H9 (cell line): ENCODE measurements around the gene SH2D6. TPM values are rescaled to one million over a fixed set of nuclear protein-coding genes. Genes with fewer than 3 reads are reported as not detected.

Experiments used
- DNase-seq: peaks from one replicate; pipeline ENCODE4 v3.0.0-alpha.2; 2017
- H2AFZ ChIP-seq: one replicate; pipeline ENCODE4 v1.6.1; 2013; ENCODE audit warnings: mild to moderate bottlenecking, low read length, control low read depth, moderate library complexity
- H2AK5ac ChIP-seq: 2 replicates; pipeline ENCODE4 v1.6.1; 2013; ENCODE audit warnings: low read length, control low read depth, mixed read lengths; ENCODE audit not compliant: insufficient read length
- H2BK120ac ChIP-seq: one replicate; pipeline ENCODE4 v1.6.1; 2013; ENCODE audit warnings: low read depth, mild to moderate bottlenecking, low read length, control low read depth, inconsistent platforms; ENCODE audit not compliant: poor library complexity, severe bottlenecking
- H2BK12ac ChIP-seq: 2 replicates; pipeline ENCODE4 v1.6.1; 2013; ENCODE audit warnings: low read length, control low read depth, mixed read lengths, low read depth; ENCODE audit not compliant: insufficient read length
- H2BK15ac ChIP-seq: 2 replicates; pipeline ENCODE4 v1.6.1; 2013; ENCODE audit warnings: low read depth, low read length, control low read depth
- H2BK20ac ChIP-seq: one replicate; pipeline ENCODE4 v1.6.1; 2013; ENCODE audit warnings: low read depth, mild to moderate bottlenecking, low read length, control low read depth, inconsistent platforms; ENCODE audit not compliant: poor library complexity, severe bottlenecking
- H2BK5ac ChIP-seq: 2 replicates; pipeline ENCODE4 v1.6.1; 2013; ENCODE audit warnings: low read length, control low read depth, mixed read lengths; ENCODE audit not compliant: insufficient read length
- H3K14ac ChIP-seq: 2 replicates; pipeline ENCODE4 v1.6.1; 2013; ENCODE audit warnings: low read length, control low read depth; ENCODE audit not compliant: insufficient read depth
- H3K18ac ChIP-seq: 2 replicates; pipeline ENCODE4 v1.6.1; 2013; ENCODE audit warnings: low read depth, mild to moderate bottlenecking, mixed read lengths, low read length, control low read depth; ENCODE audit not compliant: insufficient read length
- H3K23ac ChIP-seq: 2 replicates; pipeline ENCODE4 v1.6.1; 2013; ENCODE audit warnings: low read length, control low read depth, mixed read lengths, low read depth; ENCODE audit not compliant: insufficient read length
- H3K23me2 ChIP-seq: 2 replicates; pipeline ENCODE4 v1.6.1; 2013; ENCODE audit warnings: low read depth, mild to moderate bottlenecking, mixed read lengths, low read length, control low read depth; ENCODE audit not compliant: insufficient read length, poor library complexity, severe bottlenecking
- H3K27ac ChIP-seq: 2 replicates; pipeline ENCODE4 v1.5.1; 2013; ENCODE audit warnings: low read length, control low read depth, mixed read lengths, low read depth; ENCODE audit not compliant: insufficient read length
- H3K27me3 ChIP-seq: 2 replicates; pipeline ENCODE4 v1.6.1; 2013; ENCODE audit warnings: low read length, control low read depth, inconsistent platforms; ENCODE audit not compliant: insufficient read depth
- H3K4ac ChIP-seq: 2 replicates; pipeline ENCODE4 v1.6.1; 2013; ENCODE audit warnings: low read depth, mild to moderate bottlenecking, control low read depth, inconsistent platforms, low read length, moderate library complexity
- H3K4me1 ChIP-seq: 2 replicates; pipeline ENCODE4 v1.6.1; 2013; ENCODE audit warnings: low read length, control low read depth, inconsistent platforms; ENCODE audit not compliant: insufficient read depth
- H3K4me2 ChIP-seq: 2 replicates; pipeline ENCODE4 v1.6.1; 2013; ENCODE audit warnings: low read length, control low read depth, mixed read lengths; ENCODE audit not compliant: insufficient read length, insufficient read depth
- H3K56ac ChIP-seq: 2 replicates; pipeline ENCODE4 v1.6.1; 2013; ENCODE audit warnings: low read depth, mild to moderate bottlenecking, mixed read lengths, low read length, control low read depth; ENCODE audit not compliant: insufficient read length
- H3K79me1 ChIP-seq: 2 replicates; pipeline ENCODE4 v1.6.1; 2013; ENCODE audit warnings: low read depth, mild to moderate bottlenecking, moderate library complexity, low read length, control low read depth, inconsistent platforms; ENCODE audit not compliant: insufficient read depth, poor library complexity, severe bottlenecking
- H3K79me2 ChIP-seq: 2 replicates; pipeline ENCODE4 v1.6.1; 2013; ENCODE audit warnings: low read length, control low read depth, inconsistent platforms; ENCODE audit not compliant: insufficient read depth
- H3K9ac ChIP-seq: 2 replicates; pipeline ENCODE4 v1.6.1; 2013; ENCODE audit warnings: low read length, control low read depth, mixed read lengths; ENCODE audit not compliant: insufficient read length; ENCODE audit errors: extremely low read depth
- H3K9me3 ChIP-seq: one replicate; pipeline ENCODE4 v1.6.1; 2013; ENCODE audit warnings: low read depth, low read length, inconsistent platforms; ENCODE audit not compliant: control insufficient read depth
- H3T11ph ChIP-seq: one replicate; pipeline ENCODE4 v1.6.1; 2013; ENCODE audit warnings: mild to moderate bottlenecking, low read length, control low read depth, inconsistent platforms
- H4K20me1 ChIP-seq: one replicate; pipeline ENCODE4 v1.6.1; 2013; ENCODE audit not compliant: control insufficient read depth, insufficient read length, insufficient read depth
- H4K5ac ChIP-seq: 2 replicates; pipeline ENCODE4 v1.6.1; 2013; ENCODE audit warnings: low read depth, mild to moderate bottlenecking, mixed read lengths, low read length, control low read depth; ENCODE audit not compliant: insufficient read length
- H4K8ac ChIP-seq: replicated peaks from 2 replicates; pipeline ENCODE4 v1.6.1; 2013; ENCODE audit warnings: low read length, control low read depth, mixed read lengths, low read depth; ENCODE audit not compliant: insufficient read length
- H4K91ac ChIP-seq: 2 replicates; pipeline ENCODE4 v1.6.1; 2013; ENCODE audit warnings: low read depth, mild to moderate bottlenecking, moderate library complexity, mixed read lengths, low read length, control low read depth; ENCODE audit not compliant: insufficient read length
- H3K27ac Mint-ChIP-seq, 3 experiments: 2 replicates in 2 of 3; 3 replicates in 1 of 3; pipeline ENCODE4 v1.8.0; 2020 to 2021; ENCODE audit warnings: mixed read lengths in 3 of 3, mild to moderate bottlenecking in 1 of 3, moderate library complexity in 1 of 3
- H3K27me3 Mint-ChIP-seq: 2 replicates; pipeline ENCODE4 v1.8.0; 2021; ENCODE audit warnings: low read depth, mild to moderate bottlenecking, moderate library complexity, mixed read lengths
- H3K36me3 Mint-ChIP-seq, 3 experiments: 2 replicates in 2 of 3; 3 replicates in 1 of 3; pipeline ENCODE4 v1.8.0; 2020 to 2021; ENCODE audit warnings: low read depth in 3 of 3, mixed read lengths in 3 of 3; ENCODE audit not compliant: insufficient read depth in 1 of 3
- H3K4me1 Mint-ChIP-seq, 2 experiments: 2 replicates each; pipeline ENCODE4 v1.8.0; 2020; ENCODE audit warnings: mixed read lengths in 2 of 2
- H3K4me3 Mint-ChIP-seq, 2 experiments: 2 replicates in 1 of 2; 3 replicates in 1 of 2; pipeline ENCODE4 v1.8.0; 2020 to 2021; ENCODE audit warnings: mild to moderate bottlenecking in 2 of 2, mixed read lengths in 2 of 2, moderate library complexity in 1 of 2
- H3K9me3 Mint-ChIP-seq, 2 experiments: 2 replicates in 1 of 2; 3 replicates in 1 of 2; pipeline ENCODE4 v1.8.0; 2020; ENCODE audit warnings: mild to moderate bottlenecking in 2 of 2, mixed read lengths in 2 of 2, moderate library complexity in 1 of 2
- CTCF ChIP-seq: fragments of 200-600 bp; sonication (generic); conservative IDR thresholded peaks from 3 replicates; pipeline ENCODE4 v1.8.0; 2021; ENCODE audit warnings: antibody characterized with exemption, mild to moderate bottlenecking
- WGBS: extraction: QIAGEN DNeasy Blood & Tissue Kit; methylation state at CpG from one replicate; pipeline ENCODE4 v1.1.7; 2013; ENCODE audit warnings: missing lambda C conversion rate, low lambda C conversion rate, mixed read lengths; ENCODE audit not compliant: insufficient read length; ENCODE audit errors: extremely low coverage; 5-methylcytosine and 5-hydroxymethylcytosine counted together
- total RNA-seq: library from RNA; stranded (reverse); gene quantifications from 2 replicates; pipeline ENCODE4 v1.2.1, GENCODE V29; 2021

Gene SH2D6
- total RNA-seq, 1 experiment from 2014 or later: 0.61 TPM

GRCh38 chr2:85458601-85459563 is 40.4 kb downstream of the SH2D6 start:
- WGBS: no CpG with 5 or more reads among the region's 12 CpGs
- Mint-ChIP-seq H3K27me3 (peaks cover 11% of the 10 kb centered on the region), H3K36me3 (peaks cover 0 to 4% (median 4%) of the 10 kb centered on the region in 3 experiments; a peak in 3 of 7 replicates), H3K27ac (peak overlapping the region; percentile 71 to 98 (median 84); a peak in 6 of 7 replicates), H3K4me1 (peaks cover 45 to 51% of the 10 kb centered on the region in 2 experiments), H3K9me3 (peaks cover 0 to 2% of the 10 kb centered on the region in 2 experiments; a peak in 1 of 5 replicates), H3K4me3 (peak overlapping the region; percentile 12 to 71; a peak in 4 of 5 replicates)
- H3K23ac ChIP-seq: no peak overlapping the region
- H4K5ac ChIP-seq: peak overlapping the region; percentile 90
- H3K79me1 ChIP-seq: no peaks in the 10 kb centered on the region
- H3K79me2 ChIP-seq: no peaks in the 10 kb centered on the region
- no peaks in the 10 kb centered on the region for H3K27me3 ChIP-seq
- H2AK5ac ChIP-seq: no peak overlapping the region
- H3K9ac ChIP-seq: peak overlapping the region; percentile 31
- no peaks in the 10 kb centered on the region for H3K23me2 ChIP-seq
- peak overlapping the region; percentile 37 for H4K91ac ChIP-seq
- peaks cover 16% of the 10 kb centered on the region; the same call in 1 of the 2 replicates for H3K4me1 ChIP-seq
- peak overlapping the region; percentile 95 for H3K18ac ChIP-seq
- no peak overlapping the region for H2AFZ ChIP-seq
- no peak overlapping the region for H3K56ac ChIP-seq
- peak overlapping the region; percentile 62 for H4K8ac ChIP-seq
- H2BK120ac ChIP-seq: no peak overlapping the region
- H3K4ac ChIP-seq: no peak overlapping the region; the same call in 1 of the 2 replicates
- H3K27ac ChIP-seq: peak overlapping the region; percentile 86
- H4K20me1 ChIP-seq: no peaks in the 10 kb centered on the region
- H2BK12ac ChIP-seq: peak overlapping the region; percentile 89
- H2BK5ac ChIP-seq: peak overlapping the region; percentile 43
- H3K4me2 ChIP-seq: peak overlapping the region; percentile 53
- H3K14ac ChIP-seq: peak overlapping the region; percentile 85
- no peak overlapping the region for H3T11ph ChIP-seq
- DNase-seq: peak; percentile 63
- no peak for TF ChIP-seq CTCF
- H2BK15ac ChIP-seq: no peak overlapping the region
- no peaks in the 10 kb centered on the region for H3K9me3 ChIP-seq
- H2BK20ac ChIP-seq: no peak overlapping the region
